ENCODE data around the gene SUN2.

DNA sequence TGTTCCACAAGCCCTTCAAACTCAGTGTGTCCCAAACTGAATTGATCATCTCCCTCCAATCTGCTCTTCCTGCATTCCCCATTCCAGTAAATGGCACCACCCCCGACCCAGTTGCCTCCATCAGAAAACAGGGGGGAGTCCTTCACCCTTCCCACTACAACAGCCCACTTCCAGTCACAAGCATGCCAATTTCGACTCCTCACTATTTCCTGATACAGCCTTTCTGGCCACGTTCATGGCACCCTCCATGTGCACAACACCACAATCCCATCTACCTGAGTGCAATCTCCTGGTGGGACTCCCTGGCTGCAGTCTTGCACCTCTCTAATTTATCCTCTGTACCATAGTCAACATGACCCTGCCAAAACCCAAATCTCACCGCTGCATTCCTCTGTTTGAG is 39.8 kb upstream of the SUN2 start:
- TF ChIP-seq POLR2A (IDR thresholded peaks at IDR 0.05) (no peak), CTCF (IDR thresholded peaks at IDR 0.05) (no peak)

Measured in upper lobe of left lung (tissue), 4 donors.